GM10248 (cell line): ENCODE measurements around the gene LAMC1.

Experiments used
- CTCF ChIA-PET: fragments of 300-600 bp; sonication (Branson Sonifier 250); formaldehyde crosslinking; extraction: SDS; loops from one replicate; lab custom pipeline; 2021; ENCODE audit warnings: antibody characterized with exemption; lab: Yijun Ruan, JAX
- POLR2A ChIA-PET: fragments of 350-650 bp; sonication (Branson Sonifier 250); formaldehyde crosslinking; extraction: SDS; loops from one replicate; lab custom pipeline; 2020; ENCODE audit warnings: antibody characterized with exemption; lab: Yijun Ruan, JAX
- DNase-seq: peaks from one replicate; pipeline ENCODE4 v3.0.0; 2012; ENCODE audit errors: extremely low spot score
- CTCF ChIP-seq: IDR thresholded peaks from 2 replicates; pipeline ENCODE4 v1.5.1; 2012; ENCODE audit warnings: mild to moderate bottlenecking, low read depth; ENCODE audit errors: extremely low read depth, missing control alignments, control extremely low read depth

Gene LAMC1

DNA sequence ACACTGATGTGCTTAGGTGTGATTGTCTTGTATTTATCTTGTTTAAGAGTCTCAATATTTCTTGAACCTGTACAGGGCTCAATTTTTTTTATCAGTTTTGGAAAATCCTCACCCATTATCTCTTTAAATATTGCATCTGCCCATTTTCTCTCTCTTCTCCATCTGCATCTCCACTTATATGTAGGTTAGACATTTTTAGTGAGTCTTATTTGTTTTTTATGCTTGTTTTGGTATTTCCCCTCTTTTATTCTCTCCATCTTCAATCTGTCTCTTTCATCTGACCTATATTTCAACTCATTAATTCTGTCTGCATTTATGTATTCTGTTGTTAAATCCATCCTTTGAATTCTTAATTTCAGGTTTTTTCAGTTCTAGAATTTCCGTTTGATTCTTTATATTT, 37.3 kb upstream of the LAMC1 start:
- POLR2A ChIA-PET = no interaction called here
- CTCF ChIA-PET = no interaction called here
- no peak for TF ChIP-seq CTCF

DNA sequence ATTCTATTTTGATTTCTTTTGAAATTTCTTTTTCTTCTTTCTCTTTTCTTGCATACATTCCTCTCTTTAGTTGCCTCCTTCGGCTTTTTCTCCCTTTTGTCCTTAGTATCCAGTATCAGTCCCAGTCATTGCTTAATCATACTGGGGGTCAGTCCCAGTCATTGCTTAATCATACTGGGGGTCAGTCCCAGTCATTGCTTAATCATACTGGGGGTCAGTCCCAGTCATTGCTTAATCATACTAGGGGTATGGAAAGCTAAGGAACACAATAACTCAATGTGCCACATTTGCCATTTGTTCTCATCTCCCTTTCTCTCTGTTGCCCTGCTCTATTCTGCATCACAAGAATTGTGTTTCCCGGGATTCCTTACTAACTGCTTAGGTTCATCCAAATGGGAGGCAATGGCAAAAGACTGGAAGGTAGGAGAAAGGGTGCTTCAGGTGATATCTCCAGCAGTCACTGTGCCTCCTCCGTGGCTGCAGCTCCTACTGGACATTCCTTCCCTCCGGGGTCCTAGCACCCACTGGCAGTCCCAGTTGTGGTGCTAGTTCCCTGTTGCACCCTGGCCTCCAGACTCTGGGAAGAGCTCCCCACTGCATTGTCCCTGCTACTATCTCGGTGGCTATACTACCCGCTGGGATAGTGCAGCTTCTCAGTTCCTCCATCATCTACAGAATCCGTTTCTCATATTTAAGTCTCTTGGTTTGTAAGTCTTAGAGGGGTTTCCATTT, 32.6 kb upstream of the LAMC1 start:
- TF ChIP-seq CTCF = no peak
- POLR2A ChIA-PET = no interaction called here
- CTCF ChIA-PET = interaction anchor here (1.2 to 1.5 kb wide), 4 partner anchors 13 to 63 kb away, joined by 3 to 4 read pairs (median 4); no protein-coding TSS in a partner anchor
- no peak for DNase-seq

More for the DNA sequence above, 37.3 kb upstream of the LAMC1 start:
- no peak for DNase-seq

GRCh38 chr1:182993746-182994145, 29.5 kb upstream of the LAMC1 start:
- no peak for TF ChIP-seq CTCF
- CTCF ChIA-PET = interaction anchor here (0.8 kb wide), 2 partner anchors 16 kb away, joined by 3 to 4 read pairs; no protein-coding TSS in a partner anchor
- POLR2A ChIA-PET = no interaction called here
- no peak for DNase-seq

GRCh38 chr1:182995894-182996293, 27.3 kb upstream of the LAMC1 start:
- ChIA-PET POLR2A (no interaction called here), CTCF (interaction anchor here (2.5 kb wide), 1 partner anchor 9 kb away, joined by 7 read pairs; no protein-coding TSS in a partner anchor)
- no peak for TF ChIP-seq CTCF
- no peak for DNase-seq

- DNase-seq = no peak
- ChIA-PET CTCF (interaction anchor here (1.0 to 2.5 kb wide), 2 partner anchors 8 to 34 kb away, joined by 3 to 7 read pairs; no protein-coding TSS in a partner anchor), POLR2A (no interaction called here)
- no peak for TF ChIP-seq CTCF
These were observed 26.4 kb upstream of the LAMC1 start for GRCh38 chr1:182996816-182997215.

DNA sequence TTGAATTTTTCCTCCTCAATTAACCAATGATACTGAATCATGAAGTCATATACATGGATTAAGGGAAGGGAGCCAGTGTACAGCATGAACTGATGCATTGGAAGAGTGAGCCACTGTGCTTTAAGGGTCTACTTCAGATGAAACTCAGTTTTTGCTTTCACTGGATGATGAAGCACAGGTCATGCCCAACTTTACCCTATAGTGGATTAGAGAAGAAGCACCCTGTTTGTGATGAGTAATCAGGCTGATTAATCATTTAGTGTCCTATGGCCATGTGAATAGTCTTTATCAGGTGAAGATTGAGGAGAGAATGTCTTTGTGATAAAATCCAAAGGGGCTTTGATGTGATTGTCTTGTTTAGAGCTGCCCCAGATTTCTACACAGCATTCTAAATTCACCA, 24.7 kb upstream of the LAMC1 start:
- ChIA-PET CTCF (interaction anchor here (1.6 kb wide), 1 partner anchor 14 kb away, joined by 5 read pairs; no protein-coding TSS in a partner anchor), POLR2A (no interaction called here)
- TF ChIP-seq CTCF = no peak
- no peak for DNase-seq
